ENCODE results near the gene SIRPA. TPM values are rescaled to one million over a fixed set of nuclear protein-coding genes. Genes with fewer than 3 reads are reported as not detected.

Gene SIRPA
- total and polyA plus RNA-seq, 2 experiments from 2014 or later = 93.3 to 101 TPM

DNA sequence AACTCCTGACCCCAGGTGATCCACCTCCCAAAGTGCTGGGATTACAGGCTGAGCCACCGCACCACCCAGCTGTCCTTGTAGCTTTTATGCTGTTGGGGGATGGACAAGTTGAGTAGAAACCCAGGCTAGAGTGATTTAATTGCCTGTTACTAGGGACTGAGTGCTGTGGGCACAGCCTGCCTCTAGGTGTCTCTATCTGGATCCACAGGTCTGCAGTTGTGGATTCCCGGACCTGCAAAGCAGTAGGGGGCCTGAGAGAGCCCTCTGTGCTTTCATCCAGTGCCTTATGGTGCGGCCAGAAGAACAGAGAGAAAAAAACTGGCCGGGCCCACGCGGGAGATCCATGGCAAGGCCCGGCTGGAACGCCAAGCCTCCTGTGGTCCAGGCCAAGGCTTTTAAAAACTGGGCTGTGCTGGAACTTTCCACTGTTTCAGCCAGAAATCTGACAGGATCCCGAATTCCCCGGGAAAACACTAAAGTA lies 5.2 kb downstream of the SIRPA start:
- 7 to 9% methylated on average over 10 of the region's 10 CpGs for WGBS, 2 experiments (ENCODE audit: low coverage in 1 of 2, low lambda C conversion rate in 2 of 2, missing lambda C conversion rate in 2 of 2)
- no peak overlapping the region for H2AFZ ChIP-seq
- peaks cover 5% of the 10 kb centered on the region; the same call in 1 of the 2 replicates for H3K36me3 ChIP-seq (ENCODE audit: low read depth)
- H3K9me2 ChIP-seq (ENCODE audit: insufficient read depth) = no peaks in the 10 kb centered on the region
- H3K27ac ChIP-seq = peak overlapping the region; percentile 34
- H3K27me3 ChIP-seq (replicated peaks; ENCODE audit: insufficient read depth) = no peaks in the 10 kb centered on the region
- H3K79me2 ChIP-seq (ENCODE audit: insufficient read depth) = peaks cover 100% of the 10 kb centered on the region
- H3K4me1 ChIP-seq (ENCODE audit: insufficient read depth) = peaks cover 36% of the 10 kb centered on the region
- peak overlapping the region; percentile 3 for H3K4me2 ChIP-seq (ENCODE audit: unreplicated experiment)
- H3K9me3 ChIP-seq (ENCODE audit: low read depth) = no peaks in the 10 kb centered on the region
- in situ Hi-C loops (cut with MboI) = no loop called here
- no peak for TF ChIP-seq EZH2phosphoT487 (IDR thresholded peaks at IDR 0.05; ENCODE audit: insufficient read depth, low read depth)
- no peak for TF ChIP-seq EZH2 (IDR thresholded peaks at IDR 0.05; ENCODE audit: insufficient read depth, poor library complexity, severe bottlenecking)
- no peak overlapping the region for H3K4me3 ChIP-seq
- peak; percentile 85 for DNase-seq
- peak overlapping the region; percentile 55 for H3K9ac ChIP-seq
- peaks cover 33% of the 10 kb centered on the region for H3F3A ChIP-seq (ENCODE audit: insufficient read depth)
- no peaks in the 10 kb centered on the region for H4K20me1 ChIP-seq (ENCODE audit: insufficient read depth)

DNA sequence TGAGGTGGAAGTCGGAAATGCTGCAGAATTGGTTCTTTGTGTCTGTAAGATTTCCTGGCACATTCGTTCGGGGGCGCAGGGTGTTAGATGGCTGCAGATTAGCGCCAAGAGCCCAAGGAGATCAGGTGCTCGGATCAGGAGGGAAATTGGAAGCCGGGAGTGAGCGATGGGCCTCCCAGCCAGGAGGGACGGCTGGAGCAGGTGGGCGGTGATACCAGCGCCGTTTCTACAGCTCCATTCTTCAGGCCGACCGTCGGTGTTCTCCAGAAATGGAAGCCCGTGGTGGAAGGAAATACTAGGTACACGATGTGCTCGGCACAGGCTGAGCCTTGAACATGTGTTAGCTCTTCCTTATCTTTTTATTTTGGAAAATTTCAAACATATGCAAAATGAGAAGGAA lies 6.5 kb downstream of the SIRPA start:
- Histone ChIP-seq H3K9me2 (ENCODE audit: insufficient read depth) (no peaks in the 10 kb centered on the region), H3K79me2 (ENCODE audit: insufficient read depth) (peaks cover 100% of the 10 kb centered on the region), H4K20me1 (ENCODE audit: insufficient read depth) (no peaks in the 10 kb centered on the region), H3F3A (ENCODE audit: insufficient read depth) (peaks cover 33% of the 10 kb centered on the region), H3K9me3 (ENCODE audit: low read depth) (no peaks in the 10 kb centered on the region), H3K27me3 (replicated peaks; ENCODE audit: insufficient read depth) (no peaks in the 10 kb centered on the region), H3K4me1 (ENCODE audit: insufficient read depth) (peaks cover 39% of the 10 kb centered on the region), H3K4me2 (ENCODE audit: unreplicated experiment) (no peak overlapping the region), H3K27ac (no peak overlapping the region), H2AFZ (no peak overlapping the region), H3K36me3 (ENCODE audit: low read depth) (peaks cover 8% of the 10 kb centered on the region; the same call in 1 of the 2 replicates), H3K4me3 (no peak overlapping the region), H3K9ac (no peak overlapping the region)
- in situ Hi-C loops (cut with MboI) = no loop called here
- 91 to 95% methylated on average over 18 of the region's 18 CpGs for WGBS, 2 experiments (ENCODE audit: low coverage in 1 of 2, low lambda C conversion rate in 2 of 2, missing lambda C conversion rate in 2 of 2)
- TF ChIP-seq EZH2phosphoT487 (IDR thresholded peaks at IDR 0.05; ENCODE audit: insufficient read depth, low read depth) (no peak), EZH2 (IDR thresholded peaks at IDR 0.05; ENCODE audit: insufficient read depth, poor library complexity, severe bottlenecking) (no peak)
- DNase-seq = no peak

DNA sequence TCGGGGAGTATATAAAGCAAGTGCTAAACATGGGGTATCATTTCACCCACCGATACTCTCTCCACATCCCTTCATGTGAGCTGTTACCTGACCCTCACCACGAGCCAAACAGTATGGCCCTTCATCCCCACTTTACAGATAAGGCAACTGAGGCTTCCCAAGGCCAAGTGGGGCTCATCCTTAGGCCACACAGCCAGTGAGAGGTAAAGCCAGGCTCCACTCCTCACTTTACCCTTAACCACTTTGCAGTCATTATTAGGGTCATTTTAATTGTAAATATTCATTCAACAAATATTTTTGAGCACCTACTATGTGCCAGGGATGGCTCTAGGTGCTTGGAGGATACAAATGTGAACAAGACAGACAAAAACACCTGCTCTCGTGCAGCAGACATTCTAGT lies 7.0 kb downstream of the SIRPA start:
- no peaks in the 10 kb centered on the region for H3K9me3 ChIP-seq (ENCODE audit: low read depth)
- in situ Hi-C loops (cut with MboI) = no loop called here
- no peak overlapping the region for H3K9ac ChIP-seq
- peaks cover 29% of the 10 kb centered on the region for H3F3A ChIP-seq (ENCODE audit: insufficient read depth)
- peaks cover 8% of the 10 kb centered on the region; the same call in 1 of the 2 replicates for H3K36me3 ChIP-seq (ENCODE audit: low read depth)
- DNase-seq = no peak
- H3K4me1 ChIP-seq (ENCODE audit: insufficient read depth) = peaks cover 34% of the 10 kb centered on the region
- H2AFZ ChIP-seq = no peak overlapping the region
- no peaks in the 10 kb centered on the region for H4K20me1 ChIP-seq (ENCODE audit: insufficient read depth)
- peaks cover 100% of the 10 kb centered on the region for H3K79me2 ChIP-seq (ENCODE audit: insufficient read depth)
- H3K4me2 ChIP-seq (ENCODE audit: unreplicated experiment) = no peak overlapping the region
- no peak overlapping the region for H3K27ac ChIP-seq
- no peaks in the 10 kb centered on the region for H3K9me2 ChIP-seq (ENCODE audit: insufficient read depth)
- H3K27me3 ChIP-seq (replicated peaks; ENCODE audit: insufficient read depth) = no peaks in the 10 kb centered on the region
- no peak overlapping the region for H3K4me3 ChIP-seq
- TF ChIP-seq EZH2phosphoT487 (IDR thresholded peaks at IDR 0.05; ENCODE audit: insufficient read depth, low read depth) (no peak), EZH2 (IDR thresholded peaks at IDR 0.05; ENCODE audit: insufficient read depth, poor library complexity, severe bottlenecking) (no peak)
- 74 to 81% methylated on average over 4 of the region's 4 CpGs for WGBS, 2 experiments (ENCODE audit: low coverage in 1 of 2, low lambda C conversion rate in 2 of 2, missing lambda C conversion rate in 2 of 2)

DNA sequence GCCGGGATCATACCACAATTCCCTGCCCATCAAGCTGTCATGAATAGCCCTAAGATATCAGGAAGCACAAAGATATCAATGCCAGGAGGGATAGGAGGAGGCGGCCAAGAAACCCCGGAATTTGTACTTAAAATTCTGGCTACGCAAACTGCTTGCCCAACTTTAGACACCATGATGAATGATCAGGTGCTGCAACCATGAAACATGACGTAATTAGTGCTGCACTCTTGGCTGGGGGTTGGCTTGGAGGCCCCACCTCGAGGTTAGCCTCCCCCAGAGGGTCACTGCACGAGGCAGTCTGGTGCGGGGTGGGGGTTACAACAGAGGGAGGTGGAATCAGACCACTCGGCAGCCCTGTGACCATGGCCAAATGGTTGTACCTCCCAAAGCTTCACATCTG lies 8.9 kb downstream of the SIRPA start:
- Histone ChIP-seq H3K36me3 (ENCODE audit: low read depth) (peaks cover 8% of the 10 kb centered on the region; the same call in 1 of the 2 replicates), H3K4me3 (no peak overlapping the region), H3K9ac (no peak overlapping the region), H4K20me1 (ENCODE audit: insufficient read depth) (0 out of 2 replicates have a peak, but pooled peaks cover 3% of the 10 kb centered on the region), H3K9me3 (ENCODE audit: low read depth) (no peaks in the 10 kb centered on the region), H3K4me2 (ENCODE audit: unreplicated experiment) (no peak overlapping the region), H3K4me1 (ENCODE audit: insufficient read depth) (peaks cover 22% of the 10 kb centered on the region), H3K9me2 (ENCODE audit: insufficient read depth) (no peaks in the 10 kb centered on the region), H3K27me3 (replicated peaks; ENCODE audit: insufficient read depth) (no peaks in the 10 kb centered on the region), H2AFZ (no peak overlapping the region), H3F3A (ENCODE audit: insufficient read depth) (peaks cover 19% of the 10 kb centered on the region), H3K27ac (no peak overlapping the region), H3K79me2 (ENCODE audit: insufficient read depth) (peaks cover 99% of the 10 kb centered on the region)
- in situ Hi-C loops (cut with MboI) = no loop called here
- 73 to 77% methylated on average over 9 of the region's 9 CpGs for WGBS, 2 experiments (ENCODE audit: low coverage in 1 of 2, low lambda C conversion rate in 2 of 2, missing lambda C conversion rate in 2 of 2)
- no peak for DNase-seq
- TF ChIP-seq EZH2phosphoT487 (IDR thresholded peaks at IDR 0.05; ENCODE audit: insufficient read depth, low read depth) (no peak), EZH2 (IDR thresholded peaks at IDR 0.05; ENCODE audit: insufficient read depth, poor library complexity, severe bottlenecking) (no peak)

Measured in GM23248 (cell line).